Fibroblast of lung (primary cell): ENCODE results near the gene OXCT1. TPM values are rescaled to one million over a fixed set of nuclear protein-coding genes. Genes with fewer than 3 reads are reported as not detected.

Source experiments
- DNase-seq, 2 donors: peaks; one replicate each; pipeline versions ENCODE4 v3.0.0 to v3.0.0-alpha.2; 2010; ENCODE audit warnings: low read depth in 2 of 2
- H2AFZ ChIP-seq: 2 replicates; pipeline ENCODE4 v1.5.1; 2012; ENCODE audit warnings: low read length, control low read depth, inconsistent platforms
- H3K27ac ChIP-seq: 2 replicates; pipeline ENCODE4 v1.5.1; 2011; ENCODE audit warnings: low read length, control low read depth; ENCODE audit not compliant: insufficient read depth
- H3K27me3 ChIP-seq: 2 replicates; pipeline ENCODE4 v1.5.1; 2011; ENCODE audit warnings: mild to moderate bottlenecking, low read length; ENCODE audit not compliant: control insufficient read depth, insufficient read depth
- H3K36me3 ChIP-seq: 2 replicates; pipeline ENCODE4 v1.5.1; 2011; ENCODE audit warnings: low read length; ENCODE audit not compliant: control insufficient read depth, insufficient read depth
- H3K4me1 ChIP-seq: 2 replicates; pipeline ENCODE4 v1.5.1; 2011; ENCODE audit warnings: low read length; ENCODE audit not compliant: control insufficient read depth, insufficient read depth; ENCODE audit errors: extremely low read depth
- H3K4me2 ChIP-seq: 2 replicates; pipeline ENCODE4 v1.5.1; 2011; ENCODE audit warnings: low read length, control low read depth; ENCODE audit not compliant: insufficient read depth; ENCODE audit errors: extremely low read depth
- H3K4me3 ChIP-seq, 4 experiments: fragments of 200-600 bp in 1 of 4; sonication (generic) in 1 of 4; replicated peaks in 1 of 4; 2 replicates each; pipeline ENCODE4 v1.5.1; 2011 to 2016; ENCODE audit warnings: low read length in 4 of 4, low read depth in 3 of 4, mild to moderate bottlenecking in 3 of 4, control low read depth in 2 of 4, inconsistent platforms in 1 of 4, mixed read lengths in 1 of 4; ENCODE audit not compliant: insufficient read depth in 1 of 4; ENCODE audit errors: control extremely low read depth in 1 of 4
- H3K79me2 ChIP-seq: 2 replicates; pipeline ENCODE4 v1.5.1; 2012; ENCODE audit warnings: mild to moderate bottlenecking, low read length, inconsistent platforms; ENCODE audit not compliant: control insufficient read depth, insufficient read depth
- H3K9ac ChIP-seq: 2 replicates; pipeline ENCODE4 v1.5.1; 2011; ENCODE audit warnings: mild to moderate bottlenecking, low read length, control low read depth; ENCODE audit not compliant: insufficient read depth
- H3K9me3 ChIP-seq: 2 replicates; pipeline ENCODE4 v1.5.1; 2012; ENCODE audit warnings: low read depth, low read length; ENCODE audit not compliant: control insufficient read depth, insufficient read depth
- H4K20me1 ChIP-seq: 2 replicates; pipeline ENCODE4 v1.5.1; 2011; ENCODE audit warnings: low read length; ENCODE audit not compliant: control insufficient read depth, insufficient read depth; ENCODE audit errors: extremely low read depth
- CTCF ChIP-seq, 2 donors: IDR thresholded peaks in 1 of 2; conservative IDR thresholded peaks in 1 of 2; 1 replicate in 1 of 2; 2 replicates in 1 of 2; pipeline ENCODE4 v1.5.1; 2011 to 2012; ENCODE audit warnings: low read length in 2 of 2, control low read depth in 1 of 2, inconsistent platforms in 1 of 2, low read depth in 1 of 2, mild to moderate bottlenecking in 1 of 2
- EZH2 ChIP-seq: IDR thresholded peaks from 2 replicates; pipeline ENCODE4 v1.5.1; 2012; ENCODE audit warnings: low read length, control low read depth, mild to moderate bottlenecking; ENCODE audit errors: missing control alignments
- polyA plus RNA-seq, 2 donors: library from polyadenylated mRNA; depleted of rRNA in 1 of 2; stranded (reverse) in 1 of 2; unstranded in 1 of 2; fragments of >200 nt; gene quantifications; 2 replicates each; pipeline ENCODE4 v1.2.1, GENCODE V29; 2011 to 2012; ENCODE audit warnings: missing spikeins in 1 of 2
- total RNA-seq: library from RNA; depleted of rRNA; stranded (reverse); fragments of >200 nt; gene quantifications from 2 replicates; pipeline ENCODE4 v1.2.1, GENCODE V29; 2014

Gene OXCT1
- total and polyA plus RNA-seq, 2 donors (not counting 1 experiment from before 2014, with no cell fraction given), result 35.7 to 56.3 TPM

- DNase-seq, result peak in 1 of 2 donors; percentile 8
- no peaks in the 10 kb centered on the region for H4K20me1 ChIP-seq
- no peaks in the 10 kb centered on the region for H3K27me3 ChIP-seq
- no peak overlapping the region for H3K4me3 ChIP-seq
- no peak overlapping the region for H3K27ac ChIP-seq
- H3K9ac ChIP-seq, result no peak overlapping the region
- no peak for TF ChIP-seq EZH2
- TF ChIP-seq CTCF (conservative IDR thresholded peaks at IDR 0.05 in 1 of 2, IDR thresholded peaks at IDR 0.05 in 1 of 2; ENCODE audit: low read depth in 1 of 2, low read length in 2 of 2), result no peak
- H3K36me3 ChIP-seq, result no peaks in the 10 kb centered on the region
- H2AFZ ChIP-seq, result no peak overlapping the region
- peaks cover 24% of the 10 kb centered on the region for H3K4me1 ChIP-seq
- H3K9me3 ChIP-seq, result no peaks in the 10 kb centered on the region
- H3K4me2 ChIP-seq, result no peak overlapping the region
- H3K79me2 ChIP-seq, result no peaks in the 10 kb centered on the region
These were observed 80.8 kb downstream of the OXCT1 start for GRCh38 chr5:41789434-41789833.

DNA sequence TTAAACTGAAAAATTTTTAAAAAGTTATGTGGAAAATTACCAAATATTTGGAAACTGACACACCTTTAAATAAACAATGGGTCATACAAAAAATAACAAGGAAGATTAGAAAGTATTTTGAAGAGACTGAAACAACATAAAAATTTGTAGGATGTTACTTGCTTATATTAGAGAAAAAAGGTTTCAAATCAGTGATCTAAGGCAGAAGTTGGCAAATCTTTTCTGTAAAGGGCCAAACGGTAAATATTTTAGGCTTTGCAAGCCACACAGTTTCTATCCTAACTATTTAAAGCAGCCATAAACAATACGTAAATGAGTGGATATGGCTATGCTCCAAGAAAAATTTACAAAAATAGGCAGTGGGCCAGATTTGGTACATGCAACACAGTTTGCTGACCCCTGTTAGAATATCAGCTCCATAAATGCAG is 81.3 kb downstream of the OXCT1 start:
- Histone ChIP-seq H4K20me1 (no peaks in the 10 kb centered on the region), H3K9me3 (no peaks in the 10 kb centered on the region), H3K27ac (no peak overlapping the region), H3K9ac (no peak overlapping the region), H3K4me3 (no peak overlapping the region), H3K27me3 (no peaks in the 10 kb centered on the region), H3K79me2 (no peaks in the 10 kb centered on the region), H2AFZ (no peak overlapping the region), H3K4me2 (peak overlapping the region; percentile 30), H3K36me3 (no peaks in the 10 kb centered on the region), H3K4me1 (peaks cover 20% of the 10 kb centered on the region)
- TF ChIP-seq EZH2, result no peak
- no peak for TF ChIP-seq CTCF (conservative IDR thresholded peaks at IDR 0.05 in 1 of 2, IDR thresholded peaks at IDR 0.05 in 1 of 2; ENCODE audit: low read depth in 1 of 2, low read length in 2 of 2)
- DNase-seq, result peak; percentile 81 to 82

- no peaks in the 10 kb centered on the region for H3K36me3 ChIP-seq
- H4K20me1 ChIP-seq, result no peaks in the 10 kb centered on the region
- DNase-seq, result no peak
- H3K27me3 ChIP-seq, result no peaks in the 10 kb centered on the region
- H3K79me2 ChIP-seq, result no peaks in the 10 kb centered on the region
- H3K4me1 ChIP-seq, result peaks cover 16% of the 10 kb centered on the region
- no peak overlapping the region for H3K27ac ChIP-seq
- no peak overlapping the region for H3K9ac ChIP-seq
- H3K4me3 ChIP-seq, result no peak overlapping the region
- TF ChIP-seq EZH2 (no peak), CTCF (conservative IDR thresholded peaks at IDR 0.05 in 1 of 2, IDR thresholded peaks at IDR 0.05 in 1 of 2; ENCODE audit: low read depth in 1 of 2, low read length in 2 of 2) (no peak)
- no peak overlapping the region for H3K4me2 ChIP-seq
- no peaks in the 10 kb centered on the region for H3K9me3 ChIP-seq
- H2AFZ ChIP-seq, result no peak overlapping the region
These were observed 83.0 kb downstream of the OXCT1 start for GRCh38 chr5:41787265-41787664.
